TTC549 (cell line): ENCODE results near the gene FLYWCH2.
"Not testable (repeated sequence)": the region's sequence is repeated elsewhere in the genome, so short reads cannot be mapped to it uniquely, and the experiment has no call there.

Experiments
- FAIRE-seq: peaks from 2 replicates; lab custom pipeline; 2012; peaks lifted over from hg19 to GRCh38; lab: Jason Lieb, UNC

FLYWCH2 gene

GRCh38 chr16:2883458-2883908 lies 468 bp downstream of the FLYWCH2 start:
- FAIRE-seq: no peak

DNA sequence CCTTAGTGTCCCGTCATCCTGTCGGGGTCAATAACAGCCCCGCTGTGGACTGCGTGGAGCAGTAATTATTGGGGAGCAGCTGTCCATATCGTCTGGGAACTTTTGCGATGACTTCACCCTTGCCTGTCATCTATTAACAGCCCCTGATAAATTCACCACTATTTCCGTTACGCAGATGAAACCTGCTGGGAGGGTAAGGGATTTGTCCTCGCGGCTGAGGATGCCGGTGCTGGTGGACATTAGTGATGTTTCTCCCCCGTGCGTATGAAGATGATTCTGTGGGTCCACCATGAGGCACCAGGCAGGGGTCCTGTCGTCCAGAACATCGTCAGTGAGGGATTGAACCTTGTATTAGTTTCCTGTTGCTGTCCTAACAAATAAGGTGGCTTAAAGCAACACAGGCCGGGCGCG lies 1.0 kb downstream of the FLYWCH2 start:
- no peak for FAIRE-seq

- FAIRE-seq: no peak
Measured at GRCh38 chr16:2894231-2894630, 11.2 kb downstream of the FLYWCH2 start.

- no peak for FAIRE-seq
Measured at GRCh38 chr16:2895813-2896212, 12.8 kb downstream of the FLYWCH2 start.

DNA sequence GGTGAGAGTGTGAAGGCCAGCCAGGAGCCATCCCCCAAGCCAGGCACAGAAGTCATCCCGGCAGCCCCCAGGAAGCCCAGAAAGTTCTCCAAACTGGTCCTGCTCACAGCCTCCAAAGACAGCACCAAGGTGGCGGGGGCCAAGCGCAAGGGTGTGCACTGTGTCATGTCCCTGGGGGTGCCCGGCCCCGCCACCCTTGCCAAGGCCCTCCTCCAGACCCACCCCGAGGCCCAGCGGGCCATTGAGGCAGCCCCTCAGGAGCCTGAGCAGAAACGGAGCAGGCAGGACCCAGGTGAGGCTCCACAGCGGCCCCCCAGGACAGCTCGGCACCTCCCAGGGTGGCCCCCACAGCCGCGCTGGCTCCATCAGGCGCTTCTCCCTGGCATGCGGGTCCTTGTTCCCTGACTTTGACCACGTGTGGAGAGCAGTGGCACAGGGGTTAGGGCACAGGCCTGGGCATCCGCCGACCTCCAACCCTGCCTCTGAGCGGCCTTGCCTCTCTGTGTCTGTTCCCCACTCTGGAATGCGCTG lies 13.5 kb downstream of the FLYWCH2 start:
- no peak for FAIRE-seq

DNA sequence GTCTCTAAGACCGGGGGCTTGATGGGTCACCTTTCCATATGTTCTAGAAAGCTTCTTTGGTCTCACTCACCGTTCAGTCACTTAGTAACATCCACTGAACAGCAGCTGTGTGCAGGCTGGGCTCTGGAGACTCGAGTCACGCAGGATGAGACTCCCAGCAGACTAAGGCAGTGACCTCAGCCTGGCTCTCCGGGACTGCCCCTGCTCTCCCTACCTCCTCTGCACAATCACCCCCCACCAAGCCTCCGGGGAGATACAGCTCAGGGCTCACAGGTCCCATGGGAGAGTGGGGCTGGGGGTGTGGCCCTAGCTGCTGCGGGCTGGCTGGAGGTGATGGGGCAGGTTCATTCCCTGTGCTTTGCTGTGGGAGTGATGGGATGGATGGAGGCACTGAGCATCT lies 14.1 kb downstream of the FLYWCH2 start:
- FAIRE-seq: no peak

DNA sequence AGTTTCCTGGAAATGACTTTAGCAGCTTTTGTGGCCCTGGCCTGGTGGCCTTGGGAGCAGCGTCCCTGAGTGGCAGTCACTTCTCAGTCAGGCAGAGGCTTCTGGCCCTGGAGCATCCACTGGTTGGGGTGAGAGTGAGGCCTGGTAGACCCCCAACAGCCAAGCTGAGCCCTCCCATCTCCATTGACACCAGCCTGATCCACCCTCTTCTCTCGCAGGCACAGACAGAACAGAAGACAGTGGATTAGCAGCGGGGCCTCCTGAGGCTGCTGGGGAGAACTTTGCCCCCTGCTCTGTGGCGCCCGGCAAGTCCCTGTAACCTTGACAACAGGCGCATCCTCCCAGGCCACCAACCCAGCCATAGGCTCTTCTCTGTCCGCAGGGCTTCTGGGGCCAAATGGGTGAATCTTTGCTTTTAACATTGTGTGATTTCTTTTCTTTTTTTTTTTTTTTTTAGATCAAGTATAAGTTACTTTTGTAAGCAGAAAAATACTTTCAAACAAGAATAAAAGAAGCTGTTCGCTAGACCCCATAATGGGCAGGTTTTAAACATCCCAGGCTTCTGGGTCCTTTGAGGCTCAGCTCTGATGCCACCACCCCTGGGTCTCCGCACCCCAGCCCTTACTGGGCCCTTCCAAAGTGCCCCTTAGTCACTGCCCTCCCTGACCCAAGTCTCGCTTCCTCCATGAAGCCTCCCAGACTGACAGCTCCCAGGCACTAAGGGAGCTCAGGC lies 16.0 kb downstream of the FLYWCH2 start:
- FAIRE-seq: no peak

DNA sequence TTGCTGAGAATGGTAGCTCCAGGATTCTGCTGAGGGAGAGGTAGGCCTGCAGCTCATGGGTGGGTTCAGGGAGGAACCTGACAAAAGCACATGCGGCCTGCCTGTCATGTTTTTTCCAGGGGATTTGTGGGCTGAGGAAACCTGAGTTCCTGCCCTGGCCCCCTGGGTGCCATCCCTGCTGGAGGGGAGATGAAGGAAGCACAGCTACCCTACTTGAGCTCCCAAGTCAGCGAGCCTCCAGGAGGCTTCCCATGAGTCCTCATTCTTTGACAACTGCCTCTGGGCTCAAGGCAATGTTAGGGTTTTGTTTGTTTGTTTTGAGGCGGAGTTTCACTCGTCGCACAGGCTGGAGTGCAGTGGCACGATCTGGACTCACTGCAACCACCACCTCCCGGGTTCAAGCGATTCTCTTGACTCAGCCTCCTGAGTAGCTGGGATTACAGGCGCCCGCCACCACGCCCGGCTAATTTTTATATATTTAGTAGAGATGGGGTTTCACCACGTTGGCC lies 16.6 kb downstream of the FLYWCH2 start:
- FAIRE-seq: no peak

DNA sequence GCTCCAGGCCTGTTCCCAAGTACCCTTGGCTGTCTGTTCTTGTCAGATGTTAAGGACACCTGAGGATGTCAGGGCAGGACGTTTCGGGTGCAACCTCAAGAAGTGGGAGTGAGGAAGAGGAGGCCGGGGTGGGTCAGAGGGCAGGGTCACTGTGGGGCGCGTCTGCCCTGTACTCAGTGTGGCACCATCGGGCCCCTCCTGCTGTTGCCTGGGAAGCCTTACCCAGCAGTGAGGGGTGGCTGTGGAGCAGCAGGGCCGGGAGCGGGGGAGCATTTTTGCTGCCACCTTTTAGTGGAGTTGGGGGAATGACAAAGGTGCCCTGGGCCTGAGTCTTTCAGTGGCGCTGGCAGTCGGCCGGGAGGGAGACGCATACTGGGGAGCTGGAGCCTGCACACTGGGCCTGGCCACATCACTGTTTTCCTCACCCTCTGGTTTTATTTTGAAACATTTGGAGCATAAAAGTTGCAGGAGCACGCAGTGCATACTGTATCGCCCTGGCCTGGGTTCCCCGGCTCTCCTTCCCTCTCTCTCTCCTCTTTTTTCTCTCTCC lies 17.6 kb downstream of the FLYWCH2 start:
- no peak for FAIRE-seq

- FAIRE-seq: no peak
Measured at GRCh38 chr16:2902337-2903130, 19.5 kb downstream of the FLYWCH2 start.

DNA sequence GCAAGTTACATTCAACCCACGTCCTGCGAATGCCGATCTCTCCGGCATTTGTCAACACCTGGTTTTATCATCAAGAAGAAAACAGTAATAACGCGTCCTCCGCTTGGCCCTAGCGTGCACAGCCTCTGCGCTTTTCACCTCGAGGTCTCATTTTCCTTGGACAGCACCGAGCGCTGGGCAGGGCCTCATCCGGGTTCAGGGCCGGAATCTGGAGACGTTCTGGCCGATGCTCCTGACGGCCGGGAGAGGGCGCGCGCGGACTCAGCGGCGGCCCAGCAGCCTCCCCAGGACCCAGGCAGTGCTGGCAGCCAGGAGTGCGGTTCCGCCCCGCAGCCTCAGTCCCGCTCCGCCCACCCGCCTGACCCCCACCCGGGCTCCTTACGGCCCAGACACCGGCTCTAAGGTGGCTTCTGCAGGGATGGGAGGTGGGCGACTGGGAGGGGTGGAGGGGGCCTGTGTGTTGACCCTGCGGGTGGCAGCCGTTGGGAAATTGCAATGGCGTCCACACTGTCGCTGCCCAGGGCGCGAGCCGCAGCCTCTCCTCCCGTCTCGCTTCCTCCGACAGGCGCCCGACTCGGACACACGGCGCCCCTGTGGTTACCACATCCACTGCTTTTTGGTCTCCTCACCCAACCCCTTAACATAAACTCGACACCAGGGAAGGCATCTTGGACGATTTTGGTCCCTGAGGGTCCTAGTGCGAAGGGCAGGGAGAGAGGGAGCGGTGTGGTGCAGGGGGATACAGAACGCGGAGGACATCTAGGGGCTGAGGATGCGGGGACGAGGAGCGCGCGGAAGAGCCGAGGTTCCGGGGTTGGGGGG lies 21.3 kb downstream of the FLYWCH2 start:
- FAIRE-seq: peak; percentile 20

DNA sequence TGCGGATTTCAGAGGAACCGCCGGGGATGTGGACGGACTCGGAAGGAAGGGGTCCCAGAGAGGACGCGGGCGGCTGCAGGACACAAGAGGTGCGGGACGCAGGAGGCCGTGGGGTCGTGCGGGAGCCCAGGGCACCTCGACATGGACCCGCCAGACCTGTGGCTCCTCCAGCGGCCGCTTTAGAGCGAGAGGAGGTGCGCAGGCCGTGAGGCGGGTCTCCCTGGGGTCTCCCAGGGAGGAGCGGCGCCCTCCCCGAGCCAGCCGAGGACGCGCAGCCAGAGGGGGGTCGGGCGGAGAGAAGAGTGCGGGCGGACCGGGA lies 21.9 kb downstream of the FLYWCH2 start:
- no peak for FAIRE-seq

DNA sequence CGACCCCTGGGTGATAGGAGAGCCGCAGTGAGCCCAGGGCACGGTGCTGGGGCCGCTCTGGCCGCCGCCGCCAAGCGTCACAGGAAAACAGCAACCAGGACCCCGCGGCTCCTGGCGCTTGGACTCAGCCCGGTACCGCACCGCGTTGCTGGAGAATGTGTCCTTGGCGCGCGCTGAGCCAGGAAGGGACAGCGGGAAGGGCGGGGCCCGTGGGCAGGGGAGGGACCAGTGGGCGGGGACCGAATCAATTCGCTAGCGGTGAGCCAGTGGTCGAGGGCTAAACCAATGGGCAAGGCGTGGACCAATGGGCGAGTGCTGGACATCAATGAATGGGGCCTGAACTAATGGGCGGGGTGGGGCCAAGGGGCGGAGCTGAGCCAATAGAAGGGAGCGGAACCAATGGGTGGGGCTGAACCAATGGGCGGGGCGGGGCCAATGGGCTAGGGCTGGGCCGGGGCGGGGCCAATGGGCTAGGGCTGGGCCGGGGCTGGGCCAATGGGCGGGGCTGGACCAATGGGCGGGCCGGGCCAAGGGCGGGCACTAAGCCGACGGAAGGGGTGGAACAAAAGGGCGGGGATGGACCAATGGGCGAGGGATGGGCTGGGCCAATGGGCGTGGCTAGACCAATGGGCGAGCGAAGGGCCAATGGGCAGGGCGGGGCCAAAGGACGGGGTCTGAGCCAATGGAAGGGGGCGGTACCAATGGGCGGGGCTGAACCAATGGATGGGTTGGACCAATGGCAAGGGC lies 22.4 kb downstream of the FLYWCH2 start:
- FAIRE-seq: no peak

GRCh38 chr16:2905988-2906387 lies 23.0 kb downstream of the FLYWCH2 start:
- peak; percentile 88 for FAIRE-seq

GRCh38 chr16:2907084-2907753 lies 24.2 kb downstream of the FLYWCH2 start:
- FAIRE-seq: not testable (repeated sequence)

DNA sequence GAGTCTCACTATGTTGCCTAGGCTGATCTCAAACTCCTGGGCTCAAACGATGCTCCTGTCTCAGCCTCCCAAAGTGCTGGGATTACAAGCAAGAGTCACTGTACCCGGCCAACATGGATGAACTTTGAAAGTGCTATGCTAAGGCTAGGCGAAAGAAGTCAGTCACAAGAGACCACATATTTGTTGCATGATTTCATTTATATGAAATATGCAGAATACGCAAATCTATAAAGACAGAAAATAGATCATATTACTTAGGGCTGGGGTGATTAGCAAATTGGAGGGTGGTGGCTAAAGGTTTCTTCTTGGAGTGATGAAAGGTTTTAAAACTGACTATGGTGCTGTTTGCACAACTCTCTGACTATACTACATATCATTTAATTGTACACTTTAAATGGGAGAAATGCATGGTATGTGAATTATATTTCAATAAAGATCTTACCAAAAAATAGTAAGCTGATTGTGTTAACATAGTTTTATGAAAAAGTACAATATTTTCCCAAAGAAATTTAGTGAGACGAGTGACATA lies 27.5 kb downstream of the FLYWCH2 start:
- no peak for FAIRE-seq

DNA sequence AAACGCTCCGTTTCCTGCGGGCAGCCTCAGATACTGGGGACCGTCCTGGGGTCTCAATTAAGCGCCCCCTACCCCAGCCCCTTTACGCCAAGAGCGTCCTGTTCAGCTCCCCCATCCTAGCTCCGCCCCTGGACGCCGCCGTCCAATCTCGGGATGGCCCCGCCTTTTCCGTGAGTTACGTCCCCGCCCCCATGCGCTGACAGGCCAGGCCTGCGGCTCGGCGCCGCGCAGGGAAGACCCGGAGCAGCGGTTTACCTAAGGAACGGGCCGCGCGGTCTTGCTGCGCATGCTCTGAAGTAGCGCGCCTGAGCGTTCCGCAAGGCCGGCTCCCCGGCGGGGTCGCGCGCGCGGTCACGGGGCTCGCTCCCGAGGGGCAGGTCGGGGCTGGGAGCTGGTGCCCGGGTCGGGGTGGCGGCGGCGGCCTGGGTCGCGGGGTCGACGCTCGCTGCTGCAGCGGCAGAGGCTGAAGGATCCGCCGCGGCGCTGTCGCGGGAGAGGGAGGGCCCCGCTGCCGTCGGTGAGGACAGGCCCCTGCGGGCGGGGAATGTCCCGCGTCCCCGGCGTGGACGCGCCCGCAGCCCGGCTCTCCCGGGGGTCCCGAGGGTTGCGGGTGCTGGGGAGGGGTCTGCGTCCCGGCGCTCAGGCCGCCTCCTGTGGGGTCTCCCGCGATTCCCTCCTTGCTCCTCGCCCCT lies 28.8 kb downstream of the FLYWCH2 start, which contains the start of gene FLYWCH1:
Gene FLYWCH1 (plus strand): TSS at position 294 of the 692 bp plus-strand sequence. CDS start 17,755 bp downstream, outside the sequence.
- FAIRE-seq: no peak

DNA sequence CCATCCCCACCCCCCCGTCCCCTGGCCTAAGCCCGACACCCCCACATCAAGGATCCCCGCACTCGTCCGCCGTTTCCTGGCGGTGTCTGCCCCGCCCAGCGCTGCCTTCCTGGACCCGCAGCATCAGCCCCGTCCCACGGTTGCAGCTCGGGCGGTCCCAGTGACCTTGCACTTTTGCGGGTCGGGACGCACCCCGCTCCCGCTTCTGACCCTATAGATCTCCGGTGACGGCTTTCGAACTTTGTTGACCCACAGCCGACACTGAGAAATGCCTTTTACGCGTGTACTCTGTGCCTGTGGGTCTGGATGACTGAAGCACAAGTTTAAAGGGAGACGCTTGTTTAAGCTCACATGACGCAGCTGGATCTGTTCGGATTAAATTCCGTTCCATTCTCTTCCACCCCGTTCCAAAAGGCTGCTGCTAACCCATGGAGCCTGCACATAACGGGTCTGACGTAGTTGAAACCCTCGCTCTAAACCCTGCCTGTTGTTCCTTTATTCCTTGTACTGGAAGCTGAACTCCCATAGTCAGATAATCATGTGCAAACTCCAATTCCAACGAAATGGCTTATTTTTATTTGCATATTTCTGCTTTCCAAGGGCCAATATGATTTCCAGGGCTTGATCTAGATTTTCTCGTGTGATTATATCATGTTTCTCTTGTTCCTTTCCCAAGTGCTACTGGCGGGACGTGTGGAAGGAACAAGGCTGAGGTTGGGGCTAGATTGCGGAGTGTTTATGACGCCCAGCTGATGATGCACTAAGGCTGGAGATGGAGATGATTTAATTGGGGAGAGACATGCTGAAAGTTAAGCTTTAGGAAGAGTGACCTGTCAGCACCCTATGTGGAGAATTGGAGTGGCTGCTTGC lies 29.6 kb downstream of the FLYWCH2 start:
- FAIRE-seq: no peak

GRCh38 chr16:2913603-2914002 lies 30.6 kb downstream of the FLYWCH2 start:
- FAIRE-seq: no peak
